GM18511 (cell line): ENCODE results near the gene PIK3R5.

Experiments used
- ATAC-seq: cut with Tn5 transposase; IDR thresholded peaks from one replicate; pipeline ENCODE4 v1.9.1; 2021; ENCODE audit warnings: mild to moderate bottlenecking, moderate library complexity; ENCODE audit not compliant: unreplicated experiment

Gene PIK3R5

DNA sequence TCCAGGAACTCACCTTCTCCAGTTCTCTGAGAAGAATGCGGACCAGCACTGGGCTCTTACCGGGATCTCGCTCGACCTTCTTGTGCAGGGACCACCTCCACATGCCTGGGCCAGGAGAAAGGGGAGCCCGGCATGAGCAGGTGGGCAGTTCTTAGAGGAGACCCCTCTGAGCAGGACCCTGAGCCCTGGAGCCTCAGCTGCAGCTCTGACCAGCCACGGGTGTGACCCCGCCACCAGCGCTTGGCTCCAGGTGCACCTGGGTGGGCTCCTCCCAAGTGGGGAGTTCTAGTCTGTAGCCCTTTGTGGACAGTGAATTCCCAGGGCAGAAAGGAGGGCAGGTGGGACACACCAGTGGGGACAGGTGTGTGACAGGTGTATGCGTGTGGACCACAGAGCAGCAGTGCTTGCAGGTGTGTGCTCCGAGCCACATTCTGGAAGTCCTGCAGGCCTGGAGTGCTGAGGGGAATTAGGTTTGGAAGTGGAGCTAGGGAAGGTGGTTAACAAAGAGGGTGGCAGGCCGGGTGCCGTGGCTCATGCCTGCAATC lies 126.9 kb downstream of the PIK3R5 start:
- ATAC-seq: no peak

DNA sequence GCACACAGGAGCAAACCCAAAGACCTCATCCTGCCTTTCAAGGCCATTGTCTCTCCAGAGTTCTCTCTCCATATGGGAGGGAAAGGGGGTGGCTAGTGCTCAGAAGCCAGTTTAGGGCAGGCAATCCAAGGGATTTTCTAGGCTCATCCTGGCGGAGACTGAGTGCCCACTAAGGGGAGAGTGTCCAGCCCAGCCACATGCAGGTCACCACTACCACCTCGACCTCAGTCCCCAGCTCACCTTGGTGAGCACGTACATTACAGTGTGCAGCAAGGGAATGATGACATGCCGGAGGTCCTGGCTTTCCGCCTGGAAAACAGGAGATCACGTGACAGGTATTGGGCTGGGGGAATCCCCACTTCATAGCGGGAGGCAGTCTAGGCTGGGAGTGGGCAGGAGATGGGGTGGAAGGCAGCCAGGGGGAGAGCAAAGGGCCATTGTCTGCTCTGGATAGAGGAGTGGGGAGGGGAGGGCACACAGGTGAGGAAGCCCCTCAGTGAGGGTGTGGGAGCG lies 127.9 kb downstream of the PIK3R5 start:
- ATAC-seq: no peak

DNA sequence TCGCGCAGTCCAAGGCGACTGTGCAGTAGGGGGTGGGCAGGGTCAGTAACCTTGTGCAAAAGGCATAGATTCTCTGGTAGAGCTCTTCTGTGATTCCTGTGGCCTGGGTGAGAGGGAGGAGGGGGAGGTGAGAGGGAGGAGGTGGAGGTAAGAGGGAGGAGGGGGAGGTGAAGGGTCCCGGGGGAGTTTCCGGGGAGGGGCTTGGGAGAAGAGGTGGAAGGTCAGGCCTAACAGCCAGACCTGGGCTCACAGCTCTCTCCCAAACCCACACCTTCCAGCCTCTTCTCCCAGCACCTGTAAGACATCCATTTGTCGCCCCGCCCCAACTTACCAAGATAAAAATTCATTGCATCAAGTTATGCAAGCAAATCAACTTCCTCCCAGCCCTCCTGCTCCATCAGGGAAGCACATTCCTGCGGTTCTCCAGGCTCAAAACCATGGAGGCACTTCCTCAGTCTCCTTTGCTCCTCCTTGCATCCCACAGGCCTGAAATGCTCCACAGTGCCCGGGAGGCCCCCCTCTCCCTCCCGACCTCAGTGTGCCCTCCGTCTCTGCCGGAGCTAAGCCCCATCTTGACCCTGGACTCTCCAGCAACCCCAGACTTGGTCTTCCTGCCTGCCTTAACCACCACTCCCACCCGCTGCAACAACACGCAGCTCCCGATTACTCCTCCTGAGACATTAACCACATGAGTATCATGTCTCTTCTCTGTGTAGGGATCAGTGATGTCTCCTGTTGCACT lies 128.5 kb downstream of the PIK3R5 start:
- ATAC-seq: no peak

DNA sequence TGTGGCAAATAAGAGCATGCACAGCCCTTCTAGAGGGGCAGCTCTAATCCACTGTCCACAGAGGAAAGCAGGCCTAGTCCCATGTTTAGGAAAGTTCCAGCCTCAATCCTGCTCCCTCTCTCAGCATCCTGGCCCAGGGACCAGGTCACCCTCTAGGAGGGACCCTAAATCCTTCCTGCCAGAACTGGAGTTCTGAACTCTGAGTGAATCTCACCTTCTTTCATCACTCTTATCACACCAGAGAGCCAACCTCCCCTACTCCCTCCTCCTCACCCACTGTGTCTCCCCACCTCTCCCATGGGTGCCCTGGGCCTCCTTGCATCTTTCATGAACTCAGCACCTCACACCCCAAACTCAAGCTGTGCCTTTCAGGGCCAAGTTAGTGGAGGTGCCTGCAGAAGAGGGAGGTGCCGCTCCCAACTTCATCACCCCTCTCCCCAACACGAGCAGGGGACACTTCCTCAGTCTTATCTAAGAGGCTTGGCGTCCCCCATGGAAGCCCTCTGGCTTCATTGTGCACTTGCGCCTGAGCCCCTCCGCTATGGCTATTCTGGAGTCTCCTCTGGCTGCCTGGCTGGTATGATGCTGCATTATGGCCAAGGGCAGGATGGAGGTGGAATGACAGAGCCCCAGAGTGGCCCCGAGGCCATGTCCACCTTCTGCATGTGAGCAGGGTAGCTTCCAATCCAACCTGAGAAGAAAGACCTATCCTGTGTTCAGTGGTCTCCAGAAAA lies 129.7 kb downstream of the PIK3R5 start:
- ATAC-seq: no peak

DNA sequence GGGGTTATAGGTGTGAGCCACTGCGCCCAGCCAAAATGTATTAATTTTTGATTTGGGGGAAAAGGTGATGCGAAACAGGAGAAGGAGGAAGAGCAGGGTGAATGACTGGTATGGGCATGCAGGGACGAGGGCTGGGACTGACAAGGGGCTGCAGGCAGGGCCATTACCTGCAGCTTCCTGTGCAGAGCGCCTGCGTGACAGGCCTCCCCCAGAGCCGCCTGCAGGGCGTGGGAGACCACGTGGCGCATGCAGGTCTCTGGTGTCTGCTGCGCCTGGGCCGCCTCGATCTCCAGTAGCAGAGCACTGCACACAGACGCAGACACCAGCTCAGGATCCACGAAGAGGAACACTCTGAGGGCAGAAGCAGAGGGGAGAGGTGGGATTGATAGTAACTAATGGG lies 130.4 kb downstream of the PIK3R5 start:
- no peak for ATAC-seq

DNA sequence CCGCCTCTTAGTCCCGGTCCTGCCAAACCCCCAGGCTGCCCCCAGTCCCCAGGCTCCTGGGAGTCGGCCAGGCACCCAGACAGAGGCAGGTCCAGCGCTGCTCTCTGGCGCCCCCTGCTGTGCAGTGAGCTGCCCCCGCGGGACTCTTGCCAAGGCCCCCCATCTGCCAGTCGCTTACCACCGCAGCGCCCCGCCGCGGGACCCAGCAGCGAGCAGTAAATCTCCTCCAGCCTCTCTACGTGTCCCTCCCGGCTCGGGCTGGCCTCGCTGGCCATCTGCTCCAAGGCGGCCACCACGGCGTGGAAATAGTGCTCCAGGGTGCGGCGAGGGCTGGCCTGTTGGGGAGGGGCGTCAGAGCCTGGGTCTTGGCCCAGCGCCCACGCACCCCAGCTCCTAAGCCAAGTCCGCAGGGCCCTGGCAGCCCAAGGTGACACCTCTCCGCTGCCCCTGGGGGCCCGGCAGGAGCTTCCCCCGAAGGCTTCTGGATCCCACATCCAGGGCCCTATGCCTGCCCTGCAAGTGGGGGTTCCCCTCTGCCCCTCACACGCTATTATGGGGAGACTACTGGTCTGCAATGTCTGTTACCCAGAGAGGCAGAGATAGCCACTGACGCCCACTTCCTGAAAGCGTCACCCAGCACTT lies 132.7 kb downstream of the PIK3R5 start:
- ATAC-seq: no peak

DNA sequence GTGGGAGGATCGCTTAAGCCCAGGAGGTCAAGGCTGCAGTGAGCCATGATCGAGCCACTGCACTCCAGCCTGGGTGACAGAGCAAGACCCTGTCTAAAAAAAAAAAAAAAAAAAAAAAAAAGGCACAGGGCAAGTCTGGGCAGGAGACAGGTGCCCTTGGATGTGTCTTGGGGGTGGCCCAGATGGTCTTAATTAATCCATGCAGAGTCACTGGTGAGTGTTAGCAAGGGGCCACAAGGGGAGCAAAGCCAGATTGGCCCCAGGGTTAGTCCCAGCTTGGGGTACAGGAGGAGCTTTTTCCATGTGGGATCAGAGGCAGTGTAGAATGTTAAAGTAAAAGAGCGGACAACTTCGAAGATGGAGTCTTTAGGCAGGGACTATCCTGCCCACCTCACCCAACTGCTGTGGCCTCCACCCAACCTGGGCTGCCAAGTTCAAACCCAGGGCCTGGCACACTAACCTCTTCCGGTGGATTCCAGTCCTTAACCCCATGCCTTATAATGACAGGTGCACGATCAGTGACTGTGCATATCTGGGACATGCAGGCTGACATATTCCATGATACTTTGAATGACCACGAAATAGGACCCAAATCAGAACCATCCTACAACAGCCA lies 134.2 kb downstream of the PIK3R5 start:
- no peak for ATAC-seq

DNA sequence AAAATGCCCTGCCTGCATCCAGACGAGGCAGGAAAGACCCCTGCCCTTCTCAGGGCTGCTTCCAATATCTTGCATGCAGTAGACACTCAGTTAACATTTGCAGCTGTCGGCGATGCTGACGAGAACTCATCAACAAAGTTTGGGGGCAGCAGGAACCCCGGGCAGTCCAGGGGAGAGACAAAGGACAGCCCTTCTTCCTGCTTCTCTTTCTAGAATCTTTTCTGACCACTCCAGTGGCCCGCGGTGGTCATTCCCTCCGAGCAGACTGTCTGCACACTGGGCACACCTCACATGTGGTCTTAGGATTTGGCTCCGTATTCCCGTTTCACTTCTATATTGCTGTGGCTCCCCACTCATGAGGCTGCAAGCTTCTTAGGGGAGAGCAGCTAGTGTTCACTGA lies 135.4 kb downstream of the PIK3R5 start:
- no peak for ATAC-seq

DNA sequence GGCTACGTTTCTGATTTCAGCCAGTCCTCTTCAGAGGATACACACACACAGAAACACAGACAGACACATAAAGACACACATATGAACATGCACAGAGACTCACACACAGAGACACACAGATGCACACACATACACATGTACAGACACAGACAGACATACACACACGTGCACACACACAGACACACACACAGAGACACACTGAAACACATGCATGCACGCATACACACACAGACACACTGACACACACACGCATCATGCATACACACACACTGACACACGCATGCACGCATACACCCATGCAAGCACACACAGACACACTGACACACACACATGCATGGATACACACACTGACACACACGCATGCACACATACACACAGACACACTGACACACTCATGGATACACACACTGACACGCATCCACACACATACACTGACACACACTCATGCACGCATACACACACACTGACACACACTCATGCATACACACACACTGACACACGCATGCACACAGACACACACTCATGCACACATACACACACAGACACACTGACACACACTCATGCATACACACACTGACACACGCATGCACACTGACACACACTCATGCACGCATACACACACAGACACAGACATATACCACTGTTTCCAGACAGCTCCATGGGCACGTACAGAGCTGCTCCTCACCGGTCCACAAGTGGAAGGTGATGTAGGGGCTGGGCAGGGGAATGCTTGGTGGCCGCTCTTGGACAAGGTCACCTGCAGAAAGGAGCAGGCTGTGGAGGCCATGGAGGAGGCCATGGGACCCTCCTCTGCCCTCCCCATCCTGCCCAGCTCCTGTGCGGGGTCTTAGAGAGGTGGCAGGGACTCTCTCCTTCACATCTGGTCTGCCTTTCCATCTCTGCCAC lies 136.2 kb downstream of the PIK3R5 start:
- no peak for ATAC-seq
